Body of pancreas (tissue), 4 donors: ENCODE measurements around the gene RFTN1. TPM values are rescaled to one million over a fixed set of nuclear protein-coding genes. Genes with fewer than 3 reads are reported as not detected.

ENCODE experiments used
- ATAC-seq: fragments of 150-250 bp; one replicate; pipeline ENCODE4 v1.9.1; 2016
- DNase-seq, 4 donors: peaks; one replicate each; pipeline ENCODE4 v3.0.0-alpha.2; 2019
- H3K27ac ChIP-seq, 4 donors: fragments of 200-600 bp; sonication (generic); 1 replicate in 3 of 4; 2 replicates in 1 of 4; pipeline versions ENCODE4 v1.5.1 to v1.6.1; 2016 to 2019; ENCODE audit warnings: mild to moderate bottlenecking in 1 of 4, mixed read lengths in 1 of 4, moderate library complexity in 1 of 4
- H3K27me3 ChIP-seq, 2 donors: fragments of 200-600 bp; sonication (generic); one replicate each; pipeline ENCODE4 v1.6.0; 2016; ENCODE audit warnings: mild to moderate bottlenecking in 1 of 2
- H3K36me3 ChIP-seq, 2 donors: fragments of 200-600 bp; sonication (generic); replicated peaks in 1 of 2; 2 replicates each; pipeline ENCODE4 v1.5.1; 2016; ENCODE audit warnings: low read depth in 2 of 2; ENCODE audit not compliant: insufficient read depth in 1 of 2
- H3K4me1 ChIP-seq: fragments of 200-600 bp; sonication (generic); one replicate; pipeline ENCODE4 v1.6.0; 2016
- H3K4me3 ChIP-seq, 2 donors: fragments of 200-600 bp; sonication (generic); 1 replicate in 1 of 2; 2 replicates in 1 of 2; pipeline ENCODE4 v1.5.1; 2016 to 2019
- H3K9me3 ChIP-seq, 3 donors: fragments of 200-600 bp; sonication (generic); 1 replicate in 2 of 3; 2 replicates in 1 of 3; pipeline ENCODE4 v1.5.1; 2016
- CTCF ChIP-seq, 7 experiments: fragments of 450-650 bp in 4 of 7; fragments of 200-600 bp in 3 of 7; sonication (generic) in 3 of 7; IDR thresholded peaks; one replicate each; pipeline ENCODE4 v1.5.1; 2016 to 2019; ENCODE audit warnings: antibody characterized with exemption in 7 of 7
- POLR2A ChIP-seq, 3 donors: fragments of 450-650 bp; IDR thresholded peaks; one replicate each; pipeline ENCODE4 v1.6.1; 2016; ENCODE audit warnings: antibody characterized with exemption in 3 of 3, mild to moderate bottlenecking in 2 of 3
- WGBS, 2 donors: methylation state at CpG; one replicate each; pipeline ENCODE4 v1.1.5; 2017; 5-methylcytosine and 5-hydroxymethylcytosine counted together
- intact Hi-C: fragments of 100-400 bp; cut with DNase I; formaldehyde crosslinking; loops from one replicate; pipeline ENCODE4 v1.15.1; 2023
- total RNA-seq, 2 donors: library from RNA; depleted of rRNA; stranded (reverse); fragments of >200 nt; gene quantifications; one replicate each; pipeline ENCODE4 v1.1.0, GENCODE V29; 2016

The RFTN1 gene
- total RNA-seq, 2 donors from 2014 or later = 6.5 to 28.0 TPM

GRCh38 chr3:16520970-16521881, 7.7 kb upstream of the RFTN1 start:
- Histone ChIP-seq H3K36me3 (no peaks in the 10 kb centered on the region), H3K27ac (no peak overlapping the region), H3K4me3 (no peak overlapping the region), H3K9me3 (peaks cover 0 to 11% (median 0%) of the 10 kb centered on the region in 3 donors), H3K4me1 (no peaks in the 10 kb centered on the region), H3K27me3 (no peaks in the 10 kb centered on the region)
- DNase-seq (no peak), ATAC-seq (no peak)
- intact Hi-C loops = no loop called here
- TF ChIP-seq CTCF (IDR thresholded peaks at IDR 0.05) (no peak), POLR2A (IDR thresholded peaks at IDR 0.05) (no peak)
- 57 to 61% methylated on average over 5 of the region's 5 CpGs for WGBS, 2 donors

GRCh38 chr3:16520241-16520969, 6.9 kb upstream of the RFTN1 start:
- no peak for DNase-seq
- Histone ChIP-seq H3K36me3 (no peaks in the 10 kb centered on the region), H3K4me1 (no peaks in the 10 kb centered on the region), H3K27me3 (no peaks in the 10 kb centered on the region), H3K9me3 (peaks cover 0 to 11% (median 0%) of the 10 kb centered on the region in 3 donors), H3K4me3 (no peak overlapping the region), H3K27ac (no peak overlapping the region)
- ATAC-seq = no peak
- intact Hi-C loops = no loop called here
- TF ChIP-seq POLR2A (IDR thresholded peaks at IDR 0.05) (no peak), CTCF (IDR thresholded peaks at IDR 0.05) (no peak)
- WGBS, 2 donors = 61 to 72% methylated on average over 5 to 6 of the region's 6 CpGs

GRCh38 chr3:16516695-16517481, 3.4 kb upstream of the RFTN1 start:
- DNase-seq = no peak
- H3K27me3 ChIP-seq = peaks cover 0 to 9% of the 10 kb centered on the region in 2 donors
- no peaks in the 10 kb centered on the region for H3K9me3 ChIP-seq
- TF ChIP-seq POLR2A (IDR thresholded peaks at IDR 0.05) = no peak
- peak in 3 of 7 experiments; percentile 27 to 38 (median 31) for TF ChIP-seq CTCF (IDR thresholded peaks at IDR 0.05)
- intact Hi-C loops = no loop called here
- H3K4me3 ChIP-seq = no peak overlapping the region
- 39 to 45% methylated on average over 1 to 6 of the region's 6 CpGs for WGBS, 2 donors
- peaks cover 13% of the 10 kb centered on the region for H3K4me1 ChIP-seq
- no peaks in the 10 kb centered on the region for H3K36me3 ChIP-seq
- no peak overlapping the region for H3K27ac ChIP-seq
- ATAC-seq = no peak

- intact Hi-C loops = no loop called here
- 56 to 62% methylated on average over 11 of the region's 11 CpGs for WGBS, 2 donors
- DNase-seq = no peak
Observed at GRCh38 chr3:16515885-16516420, 2.5 kb upstream of the RFTN1 start.

More at GRCh38 chr3:16515885-16516420, 2.5 kb upstream of the RFTN1 start:
- Histone ChIP-seq H3K27me3 (peaks cover 0 to 9% of the 10 kb centered on the region in 2 donors), H3K4me3 (no peak overlapping the region), H3K9me3 (no peaks in the 10 kb centered on the region), H3K36me3 (no peaks in the 10 kb centered on the region), H3K4me1 (peaks cover 13% of the 10 kb centered on the region), H3K27ac (no peak overlapping the region)
- ATAC-seq = no peak
- TF ChIP-seq POLR2A (IDR thresholded peaks at IDR 0.05) (no peak), CTCF (IDR thresholded peaks at IDR 0.05) (no peak)
